ENCODE data around the gene PKD2L1. TPM values are rescaled to one million over a fixed set of nuclear protein-coding genes. Genes with fewer than 3 reads are reported as not detected.
A peak's percentile ranks its signal among the peaks of the same experiment; 100 is the strongest.

The PKD2L1 gene
- total and polyA plus RNA-seq, 2 of the 8 experiments (the other 6 are each of a cell fraction or from before 2014, with no cell fraction given) = 0.20 to 0.33 TPM

- no peak for TF ChIP-seq CHD7 (IDR thresholded peaks at IDR 0.05; ENCODE audit: insufficient replicate concordance, low read length)
- TF ChIP-seq BCL11A (IDR thresholded peaks at IDR 0.05; ENCODE audit: low read depth in 2 of 2, low read length in 2 of 2) = no peak
- peak; percentile 38; the same call in 1 of the 2 replicates for TF ChIP-seq YY1 (IDR thresholded peaks at IDR 0.05; ENCODE audit: low read depth, low read length)
- TF ChIP-seq SAP30 (IDR thresholded peaks at IDR 0.05; ENCODE audit: insufficient read depth, insufficient replicate concordance, low read length) = no peak
- TF ChIP-seq GTF2F1 (IDR thresholded peaks at IDR 0.05; ENCODE audit: borderline replicate concordance, low read depth, low read length) = no peak
- no peak for TF ChIP-seq TAF1 (IDR thresholded peaks at IDR 0.05; ENCODE audit: low read depth, low read length)
- TF ChIP-seq KDM5A (IDR thresholded peaks at IDR 0.05; ENCODE audit: low read length) = no peak
- no peak for TF ChIP-seq ATF2 (IDR thresholded peaks at IDR 0.05; ENCODE audit: low read length)
- TF ChIP-seq SP1 (IDR thresholded peaks at IDR 0.05; ENCODE audit: low read depth, low read length) = no peak
Measured at GRCh38 chr10:100341953-100342626, 12.1 kb upstream of the PKD2L1 start (continued).

Measured in H1 (cell line).